ENCODE data around the gene MAP3K5.

The MAP3K5 gene

DNA sequence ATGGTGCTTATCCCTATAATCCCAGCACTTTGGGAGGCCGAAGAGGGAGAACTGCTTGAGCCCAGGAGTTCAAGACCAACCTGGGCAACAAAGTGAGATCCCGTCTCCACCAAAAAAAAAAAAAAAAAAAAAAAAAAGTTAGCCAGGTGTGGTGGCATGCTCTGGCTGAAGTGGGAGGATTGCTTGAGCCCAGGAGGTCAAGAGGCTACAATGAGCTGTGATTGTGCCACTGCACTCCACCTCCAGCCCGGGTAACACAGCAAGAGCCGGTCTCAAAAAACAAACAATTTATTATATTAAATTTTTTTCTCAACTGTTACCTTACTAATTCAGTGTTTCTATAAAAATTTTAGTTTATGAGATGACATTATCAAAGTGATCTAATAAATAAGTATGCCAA, 156.7 kb downstream of the MAP3K5 start:
- no peak for DNase-seq

DNA sequence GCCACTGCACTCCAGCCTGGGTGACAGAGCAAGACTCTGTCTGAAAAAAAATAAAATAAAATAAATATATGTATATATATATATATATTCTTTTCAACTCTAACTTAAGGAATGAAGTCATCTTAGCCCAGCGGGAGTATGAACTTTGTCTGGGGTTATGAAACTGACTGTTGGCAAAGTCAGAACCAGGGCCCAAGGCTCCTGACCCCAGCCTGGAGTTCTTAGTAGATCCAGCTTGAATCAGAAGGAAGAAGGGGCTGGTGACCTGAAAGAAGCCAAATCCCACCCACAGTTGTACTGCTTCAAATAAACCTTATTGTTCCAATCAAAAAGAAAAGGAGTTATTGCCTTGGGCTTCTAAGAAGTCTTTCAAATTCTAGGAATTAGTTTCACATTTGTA, 158.9 kb downstream of the MAP3K5 start:
- DNase-seq = no peak

DNA sequence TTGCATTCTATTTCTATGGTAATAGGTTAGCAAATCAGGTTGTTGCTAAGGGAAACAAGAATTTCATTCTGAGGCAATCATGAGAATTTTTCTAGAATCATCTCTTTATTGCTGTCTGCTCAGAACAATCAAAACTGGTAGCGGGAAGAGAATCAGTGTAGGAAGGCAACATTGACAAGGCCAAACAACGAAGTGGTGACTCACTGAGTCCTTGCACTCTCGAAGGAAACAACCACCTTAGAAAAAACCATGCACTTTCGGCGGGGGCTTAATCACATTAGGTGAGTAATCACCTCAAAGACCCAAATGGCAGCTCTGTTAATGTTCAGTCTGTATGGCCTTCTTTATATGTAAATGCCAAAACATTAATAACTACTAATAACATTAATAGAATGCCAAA, 163.3 kb downstream of the MAP3K5 start:
- DNase-seq = no peak

DNA sequence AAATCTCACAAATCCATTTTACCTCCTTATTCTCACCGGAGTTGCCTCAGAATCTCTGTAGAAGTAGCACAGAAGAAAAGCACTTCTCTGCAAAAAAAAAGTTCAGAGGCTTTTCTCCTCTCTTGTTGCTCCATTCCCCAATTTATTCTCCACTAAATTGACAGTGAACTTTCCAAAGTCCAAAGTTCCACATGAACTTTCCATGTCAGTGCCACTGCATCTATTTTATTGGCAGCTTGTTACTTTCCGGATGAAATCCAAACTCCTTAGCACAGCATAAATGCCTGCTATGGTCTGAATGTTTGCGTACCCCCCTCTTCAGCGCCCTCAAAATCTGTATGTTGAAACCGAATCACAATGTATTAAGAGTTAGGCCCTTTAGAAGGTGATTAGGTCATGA, 165.1 kb downstream of the MAP3K5 start:
- no peak for DNase-seq

DNA sequence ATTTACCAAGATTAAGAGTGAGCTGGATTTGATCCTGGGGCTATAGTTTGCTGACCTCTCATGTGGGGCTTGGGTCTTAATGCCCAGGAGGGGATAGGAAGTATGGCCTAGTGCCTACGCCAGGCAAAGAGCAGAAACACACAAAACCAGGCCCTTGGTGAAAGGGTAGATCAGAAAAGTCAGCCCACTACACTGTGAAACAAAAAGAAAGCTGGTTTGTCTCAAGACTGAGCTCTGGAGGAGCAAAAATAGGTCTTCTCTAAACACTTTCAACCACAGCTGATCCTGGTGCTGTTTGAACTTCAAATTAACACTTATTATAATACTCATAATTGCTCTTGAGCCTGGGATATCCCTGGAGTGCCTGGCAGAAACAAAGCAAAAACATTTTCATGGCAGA, 167.0 kb downstream of the MAP3K5 start:
- DNase-seq = no peak

DNA sequence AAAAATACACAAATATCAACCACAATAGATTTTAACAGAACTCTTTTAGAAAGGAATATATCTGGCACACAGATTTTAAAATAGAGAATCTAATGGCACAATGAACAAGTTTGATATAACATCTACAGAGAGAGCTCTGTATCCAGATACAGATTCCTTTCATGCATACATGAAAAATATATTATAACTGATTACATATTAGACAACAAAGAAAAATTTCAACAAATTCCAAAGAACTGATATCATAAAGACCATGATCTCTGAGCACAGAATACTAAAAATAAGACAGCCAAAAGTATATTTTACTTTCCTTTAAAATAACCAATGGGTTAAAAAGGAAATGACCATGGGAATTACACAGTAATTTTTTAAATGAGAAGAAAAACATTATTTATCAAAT, 167.9 kb downstream of the MAP3K5 start:
- DNase-seq = no peak

DNA sequence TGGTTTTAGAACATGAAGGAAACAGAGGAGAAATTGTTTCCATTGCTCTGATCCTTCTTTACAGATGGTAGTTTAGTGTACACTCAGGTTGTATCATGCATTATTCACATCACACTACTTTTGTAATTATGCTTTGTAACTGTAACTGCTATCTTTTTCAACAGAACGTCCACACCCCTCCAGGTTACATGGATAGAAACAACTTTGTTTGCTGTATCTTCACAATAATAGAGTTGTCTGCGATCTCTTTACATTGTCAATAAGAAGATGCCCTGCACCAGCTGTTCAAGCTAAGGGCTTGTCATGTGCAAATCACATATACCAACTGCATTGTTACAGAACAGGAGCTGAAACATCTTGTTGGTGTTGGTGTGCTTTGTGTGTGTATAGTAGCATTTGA, 174.2 kb downstream of the MAP3K5 start:
- no peak for DNase-seq

DNA sequence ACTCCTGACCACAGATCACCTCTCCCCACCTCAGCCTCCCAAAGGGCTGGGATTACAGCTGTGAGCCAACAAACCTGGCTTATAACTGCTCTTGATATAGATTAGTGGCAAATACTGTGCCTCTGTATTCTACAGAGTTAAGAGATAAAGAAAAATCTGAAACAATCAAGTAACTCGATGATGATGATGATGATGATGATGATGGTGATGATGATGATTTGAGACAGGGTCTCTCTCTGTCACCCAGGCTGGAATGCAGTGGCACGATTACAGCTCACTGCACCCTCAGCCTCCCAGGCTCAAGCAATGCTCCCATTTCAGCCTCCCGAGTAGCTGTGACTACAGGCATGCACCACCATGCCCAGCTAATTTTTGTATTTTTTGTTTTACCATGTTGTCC, 175.8 kb downstream of the MAP3K5 start:
- no peak for DNase-seq

DNA sequence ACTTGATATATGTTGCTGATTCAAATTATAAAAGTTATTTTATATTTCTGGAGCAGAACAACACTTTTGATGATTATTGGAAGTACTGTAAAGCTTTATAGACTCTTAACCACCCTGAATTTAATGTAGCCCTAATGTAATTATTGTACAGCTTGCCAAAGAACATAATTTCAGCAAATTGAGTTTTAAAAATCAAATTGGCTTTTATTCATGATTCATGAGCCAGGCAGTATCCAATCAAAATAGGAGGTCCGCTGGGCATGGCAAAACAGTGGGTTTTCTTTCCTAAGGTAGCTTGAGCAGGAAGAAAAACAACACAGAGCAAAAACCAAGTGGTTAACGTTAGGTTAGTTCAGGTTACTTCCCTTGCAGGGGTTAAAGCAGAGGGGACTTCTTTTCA, 177.3 kb downstream of the MAP3K5 start:
- no peak for DNase-seq

DNA sequence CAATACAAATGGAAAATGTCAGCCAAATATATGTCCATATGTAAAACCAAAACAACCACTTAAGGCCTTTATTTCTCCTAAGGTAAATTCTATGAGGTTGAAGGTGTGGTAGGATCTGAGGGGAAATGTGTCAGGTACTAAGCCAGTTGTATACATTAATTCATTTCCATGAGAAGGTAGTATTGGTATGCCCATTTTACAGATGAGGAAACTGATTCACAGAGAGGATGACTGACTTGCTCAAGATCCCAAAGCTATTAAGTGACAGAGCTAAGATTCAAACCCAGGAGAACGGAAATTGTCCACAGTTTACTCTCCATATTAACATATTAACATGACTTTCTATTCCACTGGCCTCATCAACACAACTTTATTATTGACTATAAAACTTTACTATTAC, 177.9 kb downstream of the MAP3K5 start:
- no peak for DNase-seq

DNA sequence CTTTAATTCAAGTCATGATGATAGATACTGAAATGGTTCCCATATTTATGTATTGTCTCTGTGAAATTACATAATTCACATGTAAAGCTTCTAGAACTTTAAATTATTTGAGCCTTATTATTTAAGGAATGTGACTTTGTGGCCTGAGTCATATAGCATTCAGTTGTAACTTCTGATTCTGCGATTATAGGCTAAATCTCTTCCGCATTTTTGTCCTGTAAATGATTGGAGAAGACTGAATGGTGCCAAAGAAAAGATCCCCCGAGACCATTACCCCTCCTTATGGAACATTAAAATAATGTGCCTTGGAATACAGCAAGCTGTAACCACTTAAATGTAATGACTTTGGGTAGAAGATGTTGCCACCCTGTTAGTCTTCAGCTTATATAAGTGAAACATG, 178.8 kb downstream of the MAP3K5 start:
- DNase-seq = no peak

DNA sequence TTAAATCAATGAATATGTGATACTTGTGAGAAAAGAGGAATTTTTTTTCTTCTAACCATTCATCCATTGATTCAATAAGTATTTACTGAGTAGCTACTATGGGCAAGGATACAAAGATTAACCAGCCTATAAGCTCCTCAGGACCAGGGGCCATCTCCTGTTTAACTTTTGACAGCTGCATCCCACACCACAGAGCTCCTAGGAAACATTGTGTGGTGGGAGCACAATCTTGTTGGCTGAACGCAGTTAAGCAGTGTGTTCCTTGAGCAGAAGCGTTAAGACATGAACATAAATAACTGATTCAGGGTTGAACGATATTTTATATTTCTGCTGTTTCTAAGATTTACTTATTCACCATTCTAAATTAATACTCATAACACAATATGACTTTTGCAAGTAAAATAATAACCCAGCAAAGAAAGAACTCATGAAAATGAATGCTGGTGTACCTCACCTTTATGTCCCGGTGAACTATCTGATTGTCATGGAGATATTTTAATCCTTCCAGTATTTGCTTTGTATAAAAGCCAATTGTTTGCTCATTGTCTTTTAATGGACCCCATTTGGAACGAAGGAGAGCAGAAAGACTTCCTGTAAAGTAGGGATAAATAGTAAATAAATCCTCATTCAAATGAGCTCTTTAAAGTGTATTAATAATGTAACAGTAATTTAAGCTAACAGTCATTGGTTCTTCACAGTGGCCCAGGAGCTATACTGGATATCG, 179.4 kb downstream of the MAP3K5 start:
- no peak for DNase-seq

DNA sequence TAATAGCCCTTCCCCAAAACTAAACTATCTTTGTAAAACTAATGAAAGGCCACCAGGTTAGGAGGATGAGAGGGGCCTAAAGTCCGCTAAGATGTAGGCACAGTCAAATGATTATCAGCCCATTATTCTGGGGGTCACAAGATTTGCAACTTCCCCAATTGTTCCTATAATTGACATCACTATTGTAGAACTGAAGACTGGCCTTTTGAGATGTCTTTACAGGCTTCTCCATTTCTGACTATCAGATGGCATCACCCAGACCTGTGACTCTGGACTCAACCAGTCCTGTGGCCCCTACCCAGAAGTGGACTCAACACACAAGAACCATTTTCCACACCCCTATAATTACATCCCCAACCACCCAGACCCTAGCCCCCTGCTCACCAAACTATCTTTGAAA, 180.5 kb downstream of the MAP3K5 start:
- no peak for DNase-seq

DNA sequence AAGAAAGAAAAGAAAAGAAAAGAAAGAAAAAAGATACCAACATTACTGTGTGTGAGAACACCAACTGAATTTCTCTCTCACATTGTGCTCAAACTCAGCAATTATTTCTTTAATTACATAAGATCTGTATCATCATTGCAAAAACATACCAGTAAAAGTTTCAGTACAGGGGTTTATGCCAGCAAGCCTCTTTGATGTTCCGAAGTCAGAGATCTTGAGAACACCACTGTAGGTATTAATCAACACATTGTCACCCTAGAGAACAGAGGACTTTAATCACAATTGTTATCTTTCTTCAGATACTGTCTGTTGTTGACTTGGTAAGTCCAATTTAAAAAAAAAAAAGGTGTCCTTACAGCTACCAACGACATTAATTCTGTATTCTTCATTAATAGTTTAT, 181.1 kb downstream of the MAP3K5 start:
- DNase-seq = no peak

DNA sequence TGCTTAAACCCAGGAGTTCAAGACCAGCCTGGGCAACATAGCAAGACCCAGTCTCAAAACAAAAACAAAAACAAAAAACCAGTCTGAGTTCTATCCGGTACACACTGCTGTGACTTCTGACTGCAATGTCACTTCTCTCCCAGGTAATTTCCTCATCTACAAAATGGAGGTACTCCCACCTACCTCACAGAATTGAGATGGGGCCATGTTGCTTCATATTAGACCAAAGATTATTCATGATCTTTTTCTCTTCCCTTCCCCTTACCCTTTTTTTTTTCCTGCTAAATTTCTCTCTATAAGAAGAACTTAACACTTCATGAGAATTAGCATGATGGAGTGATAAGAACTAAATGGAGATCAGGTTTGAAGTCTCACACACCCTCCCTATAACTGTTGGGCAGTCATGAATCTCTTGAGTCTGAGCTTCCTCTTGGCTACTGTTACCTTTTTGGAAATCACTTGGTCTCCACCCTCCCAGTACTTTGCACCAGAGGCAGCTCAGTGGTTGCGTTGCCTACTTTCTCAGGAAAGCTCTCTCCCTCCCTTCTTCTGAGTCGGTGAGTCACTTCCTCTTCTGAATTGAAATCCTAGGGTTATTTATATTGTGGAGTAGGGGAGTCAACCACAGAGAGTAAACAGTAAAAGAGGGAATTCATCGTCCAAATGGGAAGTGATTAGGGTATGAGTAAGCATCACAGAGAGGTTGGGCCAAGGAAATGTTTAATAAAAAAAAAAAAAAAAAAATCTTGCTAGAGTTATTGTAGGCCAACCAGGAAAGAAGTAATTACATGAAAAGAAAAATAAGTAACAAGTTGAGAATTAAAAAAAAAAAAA, 182.2 kb downstream of the MAP3K5 start:
- no peak for DNase-seq

DNA sequence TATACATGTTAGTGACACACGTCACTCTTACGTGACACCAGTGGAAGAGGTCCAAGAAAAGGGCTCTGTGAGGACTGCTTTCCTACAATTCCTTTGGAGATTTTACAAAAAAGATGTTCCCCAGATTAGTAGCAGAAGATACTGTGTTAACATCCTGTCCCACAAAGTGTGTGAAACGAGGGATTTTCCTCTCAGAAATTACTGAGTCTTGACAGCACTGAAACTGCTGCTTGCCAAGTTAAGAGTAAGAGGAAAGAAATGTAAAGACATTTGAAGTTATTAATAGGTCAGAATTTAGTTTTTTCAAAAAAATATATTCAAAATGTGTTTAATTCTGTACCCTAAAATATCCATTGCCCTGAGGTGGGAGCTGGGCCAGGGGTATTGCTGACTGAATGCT, 183.3 kb downstream of the MAP3K5 start:
- no peak for DNase-seq

DNA sequence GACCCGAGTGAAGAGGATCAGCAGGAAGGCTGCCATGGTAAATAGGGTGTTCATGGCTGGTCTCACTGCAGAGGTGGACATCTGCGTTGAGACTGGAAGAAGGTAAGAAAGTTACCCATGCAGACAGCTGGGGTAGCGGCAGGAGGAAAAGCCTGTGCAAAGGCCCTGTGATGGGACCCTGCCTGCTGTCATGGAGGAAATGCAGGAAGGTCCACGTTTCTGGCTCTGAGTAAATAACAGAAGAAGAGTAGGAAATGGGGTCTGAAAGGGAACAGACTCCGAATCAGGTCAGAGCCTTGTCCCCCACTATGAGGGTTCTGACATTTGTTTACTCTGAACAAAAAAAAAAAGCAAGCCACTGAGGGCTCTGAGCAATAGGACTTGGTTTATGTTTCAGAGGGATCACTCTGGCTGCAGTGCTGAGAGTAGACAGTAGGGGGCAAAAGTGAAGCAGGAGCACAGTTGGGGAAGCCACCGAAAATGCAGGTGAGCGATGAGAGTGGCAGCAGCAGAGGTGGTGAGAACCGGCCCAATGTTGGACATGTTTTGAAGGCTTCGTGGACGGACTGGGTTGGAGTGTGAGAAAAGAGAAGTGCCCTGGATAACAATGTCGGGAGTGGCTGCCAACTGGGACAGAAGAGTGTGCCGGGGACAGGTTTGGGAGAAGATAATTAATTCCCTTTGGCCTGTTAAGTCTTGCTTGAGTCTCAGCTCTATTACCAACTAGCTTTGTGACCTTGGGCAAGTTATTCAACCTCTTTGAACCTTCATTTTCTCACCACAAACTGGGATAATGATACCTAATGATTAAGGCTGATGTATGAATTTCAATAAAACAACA, 184.1 kb downstream of the MAP3K5 start:
- DNase-seq = no peak

DNA sequence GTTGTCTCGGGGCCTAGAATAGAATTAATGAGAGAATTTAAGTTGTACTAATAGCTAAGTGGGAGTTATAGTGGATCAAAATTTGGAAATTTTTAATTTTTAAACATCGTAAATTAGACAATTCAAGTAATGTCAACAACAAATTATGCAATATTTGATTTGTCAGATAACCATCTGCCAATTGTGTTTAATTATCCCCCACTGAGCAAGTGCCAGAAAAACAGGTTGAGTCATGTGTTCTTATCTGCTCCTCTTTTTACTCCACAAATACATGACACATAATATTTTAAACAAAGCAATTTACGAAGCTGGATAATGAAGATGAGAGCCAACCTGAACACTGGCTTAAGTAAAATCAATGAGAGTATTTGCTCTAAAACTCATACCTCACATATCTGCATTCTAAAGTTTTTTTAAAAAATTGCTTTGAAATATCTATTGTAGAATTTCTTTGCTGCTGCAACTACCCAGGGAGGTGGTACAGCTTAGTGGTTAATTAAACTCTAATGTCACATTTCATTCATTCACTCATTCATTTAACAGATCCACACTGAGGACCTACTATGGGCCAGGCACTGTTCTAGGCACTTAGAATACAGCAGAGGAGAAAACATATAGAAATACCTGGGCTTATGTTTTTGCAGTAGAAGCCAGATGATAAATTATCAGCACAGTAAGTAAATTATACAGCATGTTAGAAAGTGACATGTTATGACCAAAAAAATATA, 184.9 kb downstream of the MAP3K5 start:
- DNase-seq = no peak

DNA sequence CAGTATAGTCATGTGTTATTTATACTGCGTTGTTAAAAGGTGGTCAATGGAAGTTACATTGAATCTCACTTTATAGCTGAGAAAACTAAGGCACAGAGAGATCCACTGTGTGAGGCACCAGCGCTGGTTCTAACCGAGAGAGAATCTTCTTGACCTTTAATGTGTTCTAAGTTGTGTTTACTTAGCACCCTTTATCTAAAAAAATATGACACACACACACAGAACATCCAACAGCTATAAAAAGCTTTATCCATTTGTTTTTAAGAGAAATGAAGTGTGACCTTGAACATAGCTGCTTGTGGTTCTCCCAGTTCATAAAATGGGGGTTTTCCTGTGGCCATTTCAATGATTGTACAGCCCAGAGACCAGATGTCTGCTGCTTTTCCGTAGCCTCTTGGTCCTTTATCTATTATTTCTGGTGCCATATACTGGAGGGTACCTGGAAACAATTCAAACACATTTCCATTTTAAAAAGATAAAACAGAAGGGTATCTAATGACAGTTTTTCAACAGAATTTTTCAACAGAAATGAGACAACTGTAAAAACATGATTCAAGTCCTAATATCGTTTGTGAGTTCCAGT, 187.3 kb downstream of the MAP3K5 start:
- DNase-seq = no peak

DNA sequence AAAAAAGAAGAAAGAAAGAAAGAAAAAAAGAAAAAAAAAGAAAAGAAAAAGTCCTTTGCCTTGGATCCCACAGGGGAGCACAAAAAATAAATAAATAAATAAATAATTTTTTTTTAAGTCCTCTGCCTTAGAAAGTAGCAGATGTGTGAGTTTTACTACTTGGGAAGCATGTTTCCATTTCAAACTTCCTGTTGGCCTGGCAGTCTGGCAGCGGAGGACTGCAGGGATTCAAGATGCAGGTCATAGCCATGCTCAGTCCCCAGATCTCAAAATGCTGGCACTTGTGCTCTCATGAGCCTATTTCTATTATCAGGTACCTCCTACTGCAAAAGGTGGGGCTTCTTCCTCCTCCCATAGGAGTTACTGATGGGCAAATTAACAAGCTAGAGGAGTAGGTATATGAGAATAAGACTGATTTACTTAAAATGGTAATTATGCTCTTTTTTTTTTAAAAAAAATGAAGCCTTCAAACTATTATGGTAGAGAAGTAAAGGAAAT, 187.9 kb downstream of the MAP3K5 start:
- no peak for DNase-seq

DNA sequence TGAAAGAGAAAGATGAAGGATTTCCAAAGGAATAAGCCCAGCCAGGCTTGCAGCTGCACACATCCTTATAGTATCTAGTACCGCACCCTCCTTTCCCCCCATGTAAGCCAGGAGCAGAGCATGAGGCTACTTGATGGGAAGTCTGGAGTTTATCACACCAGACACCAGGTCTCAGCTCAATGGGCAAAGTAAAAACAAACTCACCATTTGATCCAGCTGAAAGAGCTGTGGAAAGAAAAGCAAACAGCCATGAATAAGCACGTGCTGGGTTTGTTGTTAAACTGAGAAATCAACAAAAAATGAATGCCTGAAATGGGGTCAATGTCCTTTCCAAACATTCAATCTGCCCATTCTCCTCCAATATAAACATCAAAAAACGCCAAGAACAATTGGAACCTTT, 191.5 kb downstream of the MAP3K5 start:
- DNase-seq = no peak

DNA sequence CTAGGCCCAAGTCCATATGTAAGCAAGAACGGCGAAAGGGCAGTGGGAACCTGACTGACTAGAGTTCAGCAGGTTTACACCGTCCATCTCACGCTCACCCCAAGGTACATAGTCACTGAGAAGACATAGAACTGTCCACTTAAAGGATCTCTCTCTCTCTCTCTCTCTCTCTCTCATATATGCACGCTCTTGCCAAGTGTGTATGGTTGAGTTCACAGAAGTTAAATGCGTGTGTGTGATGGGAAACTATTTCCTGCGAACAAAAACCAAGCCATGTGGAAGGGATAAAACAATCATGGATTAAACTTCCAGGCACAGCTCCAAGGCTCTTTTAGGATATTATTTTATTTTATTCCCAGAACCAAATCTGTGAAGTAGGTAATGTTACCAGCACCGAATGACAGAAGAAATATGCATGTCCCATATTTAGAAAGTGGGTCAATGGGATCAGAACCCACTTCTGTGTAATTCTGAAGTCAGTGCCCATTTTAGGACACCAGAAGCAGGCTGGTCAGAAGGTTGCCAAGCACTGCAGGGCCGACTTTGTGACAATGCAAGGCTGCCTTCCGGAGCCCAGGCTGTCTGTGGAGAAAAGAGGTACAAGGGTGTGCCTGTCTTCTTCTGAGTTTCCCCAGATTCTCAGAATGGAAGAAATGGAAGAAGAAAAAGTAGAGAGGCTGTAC, 192.8 kb downstream of the MAP3K5 start:
- DNase-seq = no peak
